GM21360 (cell line): Measurements from ENCODE around the gene MS4A12.
"Not testable (repeated sequence)": the region's sequence is repeated elsewhere in the genome, so short reads cannot be mapped to it uniquely, and the experiment has no call there.

Source experiments
- ATAC-seq: cut with Tn5 transposase; IDR thresholded peaks from one replicate; pipeline ENCODE4 v1.9.1; 2021; ENCODE audit warnings: mild to moderate bottlenecking, moderate library complexity; ENCODE audit not compliant: unreplicated experiment

The MS4A12 gene, protein sequence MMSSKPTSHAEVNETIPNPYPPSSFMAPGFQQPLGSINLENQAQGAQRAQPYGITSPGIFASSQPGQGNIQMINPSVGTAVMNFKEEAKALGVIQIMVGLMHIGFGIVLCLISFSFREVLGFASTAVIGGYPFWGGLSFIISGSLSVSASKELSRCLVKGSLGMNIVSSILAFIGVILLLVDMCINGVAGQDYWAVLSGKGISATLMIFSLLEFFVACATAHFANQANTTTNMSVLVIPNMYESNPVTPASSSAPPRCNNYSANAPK

DNA sequence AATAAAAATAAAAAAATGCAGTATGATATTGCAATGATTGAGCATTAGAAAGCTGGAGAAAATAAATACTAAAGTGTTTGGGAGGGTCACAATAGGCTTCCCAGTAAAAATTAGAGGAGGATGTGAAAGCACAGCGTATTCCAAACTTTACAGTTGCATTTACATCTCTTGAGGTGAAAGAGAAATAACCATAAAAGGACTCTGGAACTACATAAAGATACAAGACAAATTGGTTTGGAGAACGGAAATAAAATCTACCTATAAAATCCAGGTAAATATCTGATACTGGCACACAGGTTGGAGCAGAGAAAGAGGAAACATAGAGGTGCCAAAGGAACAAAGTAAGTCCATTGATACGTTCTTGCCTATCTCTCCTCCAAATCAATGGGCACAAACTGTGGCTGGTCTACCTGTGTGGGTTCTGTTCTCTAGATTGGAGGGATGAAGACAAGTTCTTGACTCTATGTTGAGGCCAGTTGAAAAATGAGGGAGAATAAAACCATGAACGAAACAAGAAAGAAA is at the start of gene MS4A12:
Gene MS4A12, plus strand, starts transcription at position 291 of the 522 bp plus-strand sequence. CDS start 4,541 bp downstream, outside the sequence.
- ATAC-seq, result no peak

- no peak for ATAC-seq
Measured at GRCh38 chr11:60447070-60447469, 45.5 kb upstream of the MS4A12 start.

DNA sequence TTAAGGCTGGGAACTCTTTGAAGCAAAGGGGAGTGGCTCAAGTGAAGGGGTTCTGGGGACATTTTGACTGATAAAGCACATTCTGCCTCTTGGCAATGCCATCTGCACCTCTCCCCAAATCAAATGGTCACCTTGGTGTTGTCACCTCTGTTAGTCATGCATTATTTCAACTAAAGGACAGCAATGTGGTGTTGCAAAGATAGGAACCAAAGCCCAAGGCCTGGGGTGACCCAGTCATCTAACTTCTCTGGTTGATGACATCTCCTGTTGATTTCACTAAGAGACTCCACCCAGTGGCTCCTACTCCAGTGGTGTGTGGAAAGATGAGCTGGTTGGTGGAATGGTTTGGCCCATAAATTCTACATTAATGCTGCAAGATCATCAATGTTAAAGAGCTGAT is 44.7 kb upstream of the MS4A12 start:
- no peak for ATAC-seq

DNA sequence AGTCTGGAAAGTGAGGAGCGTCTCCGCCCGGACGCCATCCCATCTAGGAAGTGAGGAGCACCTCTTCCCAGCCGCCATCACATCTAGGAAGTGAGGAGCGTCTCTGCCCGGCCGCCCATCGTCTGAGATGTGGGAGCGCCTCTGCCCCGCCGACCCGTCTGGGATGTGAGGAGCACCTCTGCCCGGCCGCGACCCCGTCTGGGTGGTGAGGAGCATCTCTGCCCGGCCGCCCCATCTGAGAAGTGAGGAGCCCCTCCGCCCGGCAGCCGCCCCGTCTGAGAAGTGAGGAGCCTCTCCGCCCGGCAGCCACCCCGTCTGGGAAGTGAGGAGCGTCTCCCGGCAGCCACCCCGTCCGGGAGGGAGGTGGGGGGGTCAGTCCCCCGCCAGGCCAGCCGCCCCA is 41.4 kb upstream of the MS4A12 start:
- not testable (repeated sequence) for ATAC-seq

- ATAC-seq, result no peak
Measured at GRCh38 chr11:60454212-60454611, 38.4 kb upstream of the MS4A12 start.

GRCh38 chr11:60455531-60456042 is 37.0 kb upstream of the MS4A12 start, which contains the start of gene MS4A1:
Gene MS4A1, plus strand, starts transcription at chr11:60455847. Its CDS starts 6,528 bp downstream, at chr11:60462375.
- peak; percentile 87 for ATAC-seq

GRCh38 chr11:60457576-60457975 is 35.0 kb upstream of the MS4A12 start:
- ATAC-seq, result peak; percentile 34

DNA sequence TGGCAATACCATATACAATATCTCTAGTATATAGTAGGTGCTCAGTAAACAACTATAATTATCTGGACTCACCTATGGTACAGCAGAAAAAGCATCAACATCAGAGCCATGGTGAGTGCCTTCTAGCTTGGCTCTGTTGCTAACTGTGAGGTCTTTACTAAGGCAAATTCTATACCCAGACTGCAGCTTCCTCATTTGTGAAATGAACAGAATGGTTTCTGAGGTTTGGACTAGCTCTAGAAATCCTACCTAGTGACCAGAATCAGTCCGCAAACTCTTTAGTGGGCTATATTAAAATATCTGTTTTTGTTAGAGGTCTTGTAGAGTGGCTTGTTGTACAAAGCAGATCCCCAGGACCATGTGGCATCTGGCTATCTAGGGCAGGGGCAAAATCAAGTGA is 33.2 kb upstream of the MS4A12 start:
- ATAC-seq, result no peak

GRCh38 chr11:60468829-60469228 is 23.7 kb upstream of the MS4A12 start:
- no peak for ATAC-seq

- ATAC-seq, result no peak
Measured at GRCh38 chr11:60469723-60470122, 22.9 kb upstream of the MS4A12 start.

GRCh38 chr11:60477035-60477445 is 15.5 kb upstream of the MS4A12 start:
- no peak for ATAC-seq

DNA sequence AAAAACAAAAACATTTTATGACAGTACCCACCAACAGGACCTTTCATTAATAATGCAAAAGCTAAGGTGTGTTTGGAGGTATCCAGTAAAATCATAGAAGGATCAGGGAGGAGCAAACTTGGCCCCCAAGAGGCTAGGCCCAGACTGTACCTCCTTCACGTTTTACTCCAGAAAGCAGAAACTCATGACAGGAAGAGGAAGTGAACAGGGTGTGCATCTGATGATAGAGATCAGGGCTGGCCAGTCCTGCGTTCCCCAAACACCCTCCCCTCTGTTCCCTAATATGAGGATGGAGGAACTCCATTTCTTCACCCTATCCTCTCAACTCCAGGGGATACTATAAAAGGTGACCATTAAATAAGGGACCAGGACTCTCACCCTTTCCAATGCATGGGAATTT is 10.2 kb upstream of the MS4A12 start:
- peak; percentile 57 for ATAC-seq

- ATAC-seq, result peak; percentile 82
Measured at GRCh38 chr11:60485987-60486386, 6.6 kb upstream of the MS4A12 start.

GRCh38 chr11:60493454-60493853 is 876 bp downstream of the MS4A12 start:
- no peak for ATAC-seq

- no peak for ATAC-seq
Measured at GRCh38 chr11:60498399-60498798, 5.8 kb downstream of the MS4A12 start.

GRCh38 chr11:60498853-60499252 is 6.3 kb downstream of the MS4A12 start:
- ATAC-seq, result peak; percentile 74

GRCh38 chr11:60500276-60500910 is 7.8 kb downstream of the MS4A12 start:
- no peak for ATAC-seq

- no peak for ATAC-seq
Measured at GRCh38 chr11:60502221-60502775, 9.7 kb downstream of the MS4A12 start.

GRCh38 chr11:60504219-60504905 is 11.8 kb downstream of the MS4A12 start:
- no peak for ATAC-seq

DNA sequence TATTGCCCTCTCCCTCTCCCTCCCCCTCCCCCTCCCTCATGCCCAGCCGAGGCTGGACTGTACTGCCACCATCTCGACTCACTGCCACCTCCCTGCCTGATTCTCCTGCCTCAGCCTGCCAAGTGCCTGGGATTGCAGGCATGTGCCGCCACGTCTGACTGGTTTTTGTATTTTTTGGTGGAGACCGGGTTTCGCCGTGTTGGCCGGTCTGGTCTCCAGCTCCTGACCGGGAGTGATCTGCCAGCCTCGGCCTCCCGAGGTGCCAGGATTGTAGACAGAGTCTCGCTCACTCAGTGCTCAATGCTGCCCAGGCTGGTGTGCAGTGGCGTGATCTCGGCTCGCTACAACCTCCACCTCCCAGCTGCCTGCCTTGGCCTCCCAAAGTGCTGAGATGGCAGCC is 17.0 kb downstream of the MS4A12 start:
- not testable (repeated sequence) for ATAC-seq

DNA sequence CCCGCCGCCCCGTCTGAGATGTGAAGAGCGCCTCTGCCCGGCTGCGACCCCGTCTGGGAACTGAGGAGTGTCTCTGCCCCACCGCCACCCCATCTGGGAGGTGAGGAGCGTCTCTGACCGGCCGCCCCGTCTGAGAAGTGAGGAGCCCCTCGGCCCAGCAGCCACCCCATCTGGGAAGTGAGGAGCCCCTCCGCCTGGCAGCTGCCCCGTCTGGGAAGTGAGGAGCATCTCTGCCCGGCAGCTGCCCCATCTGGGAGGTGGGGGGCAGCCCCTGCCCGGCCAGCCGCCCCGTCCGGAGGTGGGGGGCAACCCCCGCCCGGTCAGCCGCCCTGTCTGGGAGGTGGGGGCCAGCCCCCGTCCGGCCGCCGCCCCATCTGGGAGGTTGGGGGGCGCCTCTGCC is 17.6 kb downstream of the MS4A12 start:
- ATAC-seq, result not testable (repeated sequence)
